HFF-Myc (cell line): ENCODE data around the gene IL36RN.

Experiments
- DNase-seq: peaks from one replicate; pipeline ENCODE4 v3.0.0-alpha.2; 2011; ENCODE audit warnings: low read depth; ENCODE audit errors: extremely low read depth
- H3K4me3 ChIP-seq: replicated peaks from 2 replicates; pipeline ENCODE4 v1.5.1; 2011; ENCODE audit warnings: low read depth, mild to moderate bottlenecking, control low read depth, low read length
- TF ChIP-seq, protein P1 (sequence below): IDR thresholded peaks from 2 replicates; pipeline ENCODE4 v1.5.1; 2012; ENCODE audit warnings: mild to moderate bottlenecking, low read depth, low read length, control low read depth; ENCODE audit errors: missing control alignments

Gene IL36RN

DNA sequence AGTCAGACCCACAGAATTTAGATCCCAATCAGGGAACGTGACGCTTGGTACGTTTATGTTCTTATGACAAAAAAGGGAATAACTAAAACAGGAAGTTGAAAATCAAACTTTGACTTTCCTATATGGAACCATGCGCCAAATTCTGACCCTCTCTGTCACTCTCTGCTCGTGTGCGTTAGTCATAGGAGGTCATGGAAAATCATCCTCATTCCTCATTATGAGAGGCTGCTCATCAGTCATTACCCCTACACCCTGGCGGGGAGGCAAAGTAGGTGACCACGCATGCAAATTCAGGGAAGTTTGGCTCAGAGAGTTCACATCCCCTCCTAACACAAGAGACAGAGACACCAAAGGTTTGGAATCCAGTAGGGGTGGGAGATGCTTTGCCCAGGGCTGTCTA, 24.3 kb downstream of the IL36RN start:
- no peak for DNase-seq
- H3K4me3 ChIP-seq, result no peak overlapping the region
- TF ChIP-seq, protein P1, sequence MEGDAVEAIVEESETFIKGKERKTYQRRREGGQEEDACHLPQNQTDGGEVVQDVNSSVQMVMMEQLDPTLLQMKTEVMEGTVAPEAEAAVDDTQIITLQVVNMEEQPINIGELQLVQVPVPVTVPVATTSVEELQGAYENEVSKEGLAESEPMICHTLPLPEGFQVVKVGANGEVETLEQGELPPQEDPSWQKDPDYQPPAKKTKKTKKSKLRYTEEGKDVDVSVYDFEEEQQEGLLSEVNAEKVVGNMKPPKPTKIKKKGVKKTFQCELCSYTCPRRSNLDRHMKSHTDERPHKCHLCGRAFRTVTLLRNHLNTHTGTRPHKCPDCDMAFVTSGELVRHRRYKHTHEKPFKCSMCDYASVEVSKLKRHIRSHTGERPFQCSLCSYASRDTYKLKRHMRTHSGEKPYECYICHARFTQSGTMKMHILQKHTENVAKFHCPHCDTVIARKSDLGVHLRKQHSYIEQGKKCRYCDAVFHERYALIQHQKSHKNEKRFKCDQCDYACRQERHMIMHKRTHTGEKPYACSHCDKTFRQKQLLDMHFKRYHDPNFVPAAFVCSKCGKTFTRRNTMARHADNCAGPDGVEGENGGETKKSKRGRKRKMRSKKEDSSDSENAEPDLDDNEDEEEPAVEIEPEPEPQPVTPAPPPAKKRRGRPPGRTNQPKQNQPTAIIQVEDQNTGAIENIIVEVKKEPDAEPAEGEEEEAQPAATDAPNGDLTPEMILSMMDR, result no peak

DNA sequence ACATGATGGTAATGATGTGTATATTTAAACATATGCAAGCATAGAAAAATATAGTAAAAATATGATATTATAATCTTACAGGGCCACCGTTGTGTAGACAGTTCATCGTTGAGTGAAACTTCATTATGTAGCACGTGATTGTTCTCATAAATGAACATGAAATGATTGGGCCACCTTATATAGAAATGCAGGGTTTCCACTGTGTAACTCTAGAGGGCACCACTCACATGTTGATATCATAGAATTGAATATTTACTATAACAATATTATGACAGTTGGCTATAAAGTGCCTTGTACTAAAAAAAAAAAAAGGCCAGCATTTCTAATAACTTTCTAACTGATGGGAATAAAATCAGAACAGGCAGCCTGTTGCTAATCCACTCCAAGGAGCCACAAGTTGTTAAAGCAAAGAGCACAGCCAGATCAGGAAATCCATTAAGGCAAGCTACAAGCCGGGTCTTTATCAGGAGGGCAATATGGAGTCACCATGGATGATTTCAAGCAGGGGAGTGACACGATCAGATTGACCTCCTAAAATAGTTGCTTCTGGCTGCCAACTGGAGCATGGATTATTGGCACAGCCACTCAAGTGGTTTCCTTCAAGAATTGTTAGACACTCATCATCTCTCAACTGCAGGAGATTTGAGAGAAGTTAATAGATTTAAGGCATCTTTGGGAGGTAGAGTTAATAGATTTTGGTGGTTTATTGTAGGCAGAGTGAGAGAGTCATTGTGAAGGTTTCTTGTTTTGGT, 25.4 kb downstream of the IL36RN start:
- TF ChIP-seq, protein P1, result peak; percentile 30
- H3K4me3 ChIP-seq, result no peak overlapping the region
- DNase-seq, result no peak

DNA sequence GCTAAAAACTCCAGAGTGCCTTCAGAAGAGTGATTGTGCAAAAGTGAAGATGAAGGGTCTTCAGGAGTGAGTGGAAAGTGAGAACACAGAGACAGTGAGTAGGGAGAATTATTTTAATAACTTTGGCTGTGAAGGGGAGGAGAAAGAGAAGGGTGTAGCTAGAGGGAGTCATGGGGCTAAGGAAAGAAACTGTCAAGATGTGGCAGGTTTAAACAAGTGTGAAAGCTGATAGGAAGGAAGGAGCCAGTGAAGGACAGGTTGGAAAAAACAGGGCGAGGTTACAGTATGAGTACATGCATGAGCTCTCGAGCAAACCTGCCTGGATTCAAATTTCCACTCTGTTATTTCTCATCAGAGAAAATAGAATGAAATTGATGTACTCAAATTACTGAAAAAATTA, 26.5 kb downstream of the IL36RN start:
- DNase-seq, result no peak
- H3K4me3 ChIP-seq, result no peak overlapping the region
- TF ChIP-seq, protein P1, result no peak

DNA sequence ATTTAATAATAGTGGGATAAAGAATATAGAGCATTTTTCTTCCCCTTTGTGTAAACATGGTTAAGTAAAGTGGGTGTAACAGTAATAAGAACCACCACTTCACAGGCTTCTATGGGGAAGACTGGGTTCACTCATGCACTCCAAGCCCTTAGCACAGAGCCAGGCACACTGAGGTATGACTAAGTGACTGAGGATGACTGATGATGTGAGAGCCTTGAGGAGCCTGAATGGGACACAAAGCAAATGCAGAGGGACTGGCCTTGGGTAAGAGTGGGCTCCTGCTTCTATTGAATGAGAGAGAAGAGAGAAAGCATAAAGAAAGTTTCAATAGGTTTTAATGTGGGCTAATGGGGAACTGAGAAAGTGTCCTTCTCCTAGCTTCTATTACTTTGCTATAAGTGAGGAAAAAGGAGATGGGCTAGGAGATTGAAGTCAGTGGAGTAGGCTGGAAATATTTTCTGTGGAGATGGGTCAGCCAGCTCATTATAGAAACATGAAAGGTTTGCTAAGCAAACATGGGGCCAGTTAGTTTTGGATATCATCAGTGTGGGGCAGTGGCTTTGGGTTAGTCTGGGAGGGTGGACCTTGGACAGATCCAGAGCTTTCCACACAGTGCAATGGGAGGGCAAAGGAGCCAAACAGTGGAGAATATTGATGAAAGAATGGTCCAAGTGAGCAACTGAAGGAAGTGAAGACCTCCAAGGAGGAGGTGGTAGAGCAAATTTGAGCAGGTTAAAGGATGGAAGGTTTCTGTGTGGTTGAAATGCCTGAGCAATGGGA, 29.4 kb downstream of the IL36RN start:
- TF ChIP-seq, protein P1, result no peak
- no peak overlapping the region for H3K4me3 ChIP-seq
- DNase-seq, result no peak

DNA sequence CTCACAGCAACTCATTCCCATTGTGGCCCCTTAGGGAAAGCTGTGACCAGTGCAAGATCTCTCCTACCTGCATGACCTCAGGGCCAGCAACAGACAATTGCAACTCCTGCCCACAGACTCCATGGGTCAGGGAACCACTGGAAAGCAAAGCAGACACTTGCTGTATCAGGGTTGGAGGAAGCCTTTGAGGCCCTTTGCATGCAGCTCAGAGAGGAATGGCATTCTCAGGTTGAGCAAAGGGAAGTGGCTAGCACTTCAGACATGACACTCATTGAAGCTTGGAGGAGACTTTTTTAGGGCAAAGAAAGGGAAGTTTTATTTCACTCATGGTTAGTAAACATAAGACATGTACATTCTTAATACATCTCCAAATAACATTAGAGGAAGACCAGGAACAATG, 30.9 kb downstream of the IL36RN start:
- DNase-seq, result no peak
- no peak overlapping the region for H3K4me3 ChIP-seq
- TF ChIP-seq, protein P1, result no peak

DNA sequence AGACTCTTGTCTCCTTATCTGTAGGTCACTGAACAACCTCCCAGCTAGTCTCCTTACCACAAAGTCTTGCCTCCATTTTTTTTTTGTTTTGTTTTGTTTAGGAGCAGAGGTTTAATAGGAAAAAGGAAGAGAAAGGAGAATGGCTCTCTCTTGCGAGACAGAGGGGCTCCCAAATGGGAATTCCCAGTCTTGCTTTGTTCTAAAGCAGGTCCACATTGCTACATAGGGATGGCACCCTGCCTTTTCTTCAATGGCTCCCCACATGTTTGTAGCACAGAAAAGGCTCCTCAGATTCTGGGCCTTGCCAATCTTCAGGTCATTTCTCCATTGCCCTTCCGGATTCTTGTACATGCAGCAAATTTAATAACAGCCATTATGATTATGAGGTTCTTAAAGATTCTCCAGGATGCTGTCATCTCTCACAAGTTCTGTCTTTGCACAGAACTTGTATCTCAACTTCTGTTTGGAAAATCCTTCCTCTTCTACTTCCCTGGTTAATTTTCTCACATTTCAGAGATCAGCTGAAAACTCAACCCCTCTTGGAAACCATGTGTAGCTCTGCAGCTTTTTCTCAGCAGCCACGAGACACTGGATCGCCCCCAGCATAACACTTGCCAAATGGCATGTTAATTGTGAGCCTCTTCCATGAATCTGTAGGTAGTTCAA, 32.4 kb downstream of the IL36RN start:
- H3K4me3 ChIP-seq, result no peak overlapping the region
- TF ChIP-seq, protein P1, result no peak
- no peak for DNase-seq
